GM12878 (cell line): ENCODE measurements around the gene PRSS8. TPM values are rescaled to one million over a fixed set of nuclear protein-coding genes. Genes with fewer than 3 reads are reported as not detected.

Experiments
- ATAC-seq: fragments of 200-7000 bp; cut with Tn5 transposase; 3 replicates; pipeline ENCODE4 v1.9.1; 2020; ENCODE audit warnings: mild to moderate bottlenecking, moderate library complexity
- BruUV-seq: library from RNA; stranded (reverse); fragments of 400-500 nt; replicated peaks from 2 replicates; lab custom pipeline; 2021; lab: Mats Ljungman, UMichigan
- CTCF ChIA-PET: fragments of 300-600 bp; sonication (Branson Sonifier 250); formaldehyde crosslinking; extraction: SDS; loops from one replicate; lab custom pipeline; 2021; ENCODE audit warnings: inconsistent platforms; lab: Yijun Ruan, JAX
- POLR2A ChIA-PET: fragments of 350-600 bp; formaldehyde crosslinking; extraction: SDS; loops from one replicate; lab custom pipeline; 2021; ENCODE audit warnings: inconsistent platforms; lab: Charles Lee
- RAD21 ChIA-PET: fragments of 300-600 bp; sonication (Branson Sonifier 250); formaldehyde crosslinking; loops from one replicate; lab custom pipeline; 2023; ENCODE audit warnings: antibody characterized with exemption; ENCODE audit not compliant: unreplicated experiment; lab: Charles Lee
- SMC1A ChIA-PET: fragments of 300-600 bp; sonication (Branson Sonifier 250); formaldehyde crosslinking; loops from one replicate; lab custom pipeline; 2023; ENCODE audit not compliant: unreplicated experiment, uncharacterized antibody; lab: Charles Lee
- DNase-seq: peaks from one replicate; pipeline ENCODE4 v3.0.0-alpha.2; 2011; ENCODE audit warnings: low read depth, low spot score
- FAIRE-seq: peaks from 3 replicates; lab custom pipeline; 2011; peaks lifted over from hg19 to GRCh38; lab: Jason Lieb, UNC
- H2AFZ ChIP-seq: 2 replicates; pipeline ENCODE4 v1.6.0; 2011; ENCODE audit warnings: low read depth, low read length, control low read depth; ENCODE audit not compliant: control insufficient read depth
- H3K27ac ChIP-seq: 2 replicates; pipeline ENCODE4 v1.5.1; 2011; ENCODE audit warnings: control low read depth; ENCODE audit not compliant: control insufficient read depth, insufficient read depth
- H3K27me3 ChIP-seq, 2 experiments: replicated peaks in 1 of 2; 2 replicates each; pipeline versions ENCODE4 v1.6.0 to v1.6.1; 2011; ENCODE audit warnings: low read length in 1 of 2; ENCODE audit not compliant: control insufficient read depth in 2 of 2, insufficient read depth in 2 of 2
- H3K36me3 ChIP-seq, 2 experiments: 2 replicates each; pipeline ENCODE4 v1.5.1; 2011; ENCODE audit warnings: low read length in 1 of 2; ENCODE audit not compliant: control insufficient read depth in 2 of 2, insufficient read depth in 2 of 2
- H3K4me1 ChIP-seq: 2 replicates; pipeline ENCODE4 v1.6.1; 2011; ENCODE audit warnings: mild to moderate bottlenecking, low read length, moderate library complexity, mixed read lengths; ENCODE audit not compliant: control insufficient read depth, insufficient read depth
- H3K4me2 ChIP-seq: 2 replicates; pipeline ENCODE4 v1.6.0; 2011; ENCODE audit warnings: control low read depth; ENCODE audit not compliant: control insufficient read depth, insufficient read depth
- H3K4me3 ChIP-seq: fragments of 200-600 bp; sonication (generic); 2 replicates; pipeline ENCODE4 v1.5.1; 2016
- H3K79me2 ChIP-seq: 2 replicates; pipeline ENCODE4 v1.6.0; 2011; ENCODE audit warnings: low read length; ENCODE audit not compliant: control insufficient read depth, insufficient read depth
- H3K9ac ChIP-seq: 2 replicates; pipeline ENCODE4 v1.8.0; 2011; ENCODE audit warnings: low read length, control low read depth, mixed read lengths; ENCODE audit not compliant: control insufficient read depth, insufficient read depth
- H3K9me3 ChIP-seq: replicated peaks from 3 replicates; pipeline ENCODE4 v1.5.1; 2011; ENCODE audit warnings: mild to moderate bottlenecking, low read length; ENCODE audit not compliant: control insufficient read depth, insufficient read depth
- H4K20me1 ChIP-seq: 2 replicates; pipeline ENCODE4 v1.6.0; 2011; ENCODE audit not compliant: control insufficient read depth, insufficient read depth
- BRCA1 ChIP-seq: IDR thresholded peaks from 2 replicates; pipeline ENCODE4 v1.6.1; 2011; ENCODE audit warnings: low read depth, low read length, improper control_type of control experiment
- CEBPZ ChIP-seq: fragments of 150-350 bp; IDR thresholded peaks from 2 replicates; pipeline ENCODE4 v1.6.1; 2016; ENCODE audit warnings: low read depth, low read length
- CHD4 ChIP-seq: fragments of 200-600 bp; sonication (generic); IDR thresholded peaks from 2 replicates; pipeline ENCODE4 v1.6.1; 2016; ENCODE audit warnings: mild to moderate bottlenecking
- E4F1 ChIP-seq: fragments of 450-650 bp; IDR thresholded peaks from 2 replicates; pipeline ENCODE4 v1.6.1; 2018; ENCODE audit warnings: borderline replicate concordance, mild to moderate bottlenecking; ENCODE audit not compliant: partially characterized antibody
- ETV6 ChIP-seq, 2 experiments: fragments of 450-650 bp in 1 of 2; IDR thresholded peaks in 1 of 2; conservative IDR thresholded peaks in 1 of 2; 2 replicates each; pipeline ENCODE4 v1.6.1; 2014; ENCODE audit warnings: antibody characterized with exemption in 1 of 2, borderline replicate concordance in 1 of 2, low read depth in 1 of 2, mild to moderate bottlenecking in 1 of 2, moderate library complexity in 1 of 2
- HCFC1 ChIP-seq: fragments of 150-350 bp; IDR thresholded peaks from 2 replicates; pipeline ENCODE4 v1.6.1; 2014; ENCODE audit warnings: low read length
- PKNOX1 ChIP-seq: fragments of 450-650 bp; IDR thresholded peaks from 2 replicates; pipeline ENCODE4 v1.6.1; 2016; ENCODE audit warnings: mild to moderate bottlenecking
- WGBS: methylation state at CpG from one replicate; pipeline ENCODE4 v1.1.6; 2016; ENCODE audit warnings: low lambda C conversion rate; ENCODE audit not compliant: insufficient replicate concordance, insufficient coverage; ENCODE audit errors: missing lambda C conversion rate; 5-methylcytosine and 5-hydroxymethylcytosine counted together
- in situ Hi-C: fragments of 300-500 bp; cut with MboI; formaldehyde crosslinking; loops from 9 replicates; pipeline ENCODE4 v1.14.3; 2018; ENCODE audit warnings: mixed read lengths
- intact Hi-C: fragments of 100-400 bp; cut with micrococcal nuclease; formaldehyde crosslinking; loops from one replicate; pipeline ENCODE4 v1.14.2; 2022; ENCODE audit not compliant: unreplicated experiment
- polyA plus RNA-seq, 11 experiments: library from polyadenylated mRNA; depleted of rRNA in 4 of 11; unstranded in 6 of 11; stranded (reverse) in 5 of 11; fragments of >200 nt; fragmentation: Nextera tagmentation in 4 of 11; fragmentation: Illumina TruSeq in 1 of 11; extraction: Ambion mirVana in 4 of 11; extraction: Trizol in 1 of 11; gene quantifications; 1 replicate in 1 of 11; 2 replicates in 10 of 11; pipeline versions ENCODE4 v1.2.1 to v1.2.3, GENCODE V29; 2011 to 2016; ENCODE audit warnings: inconsistent platforms in 2 of 11, missing spikeins in 2 of 11, low read depth in 1 of 11
- total RNA-seq, 4 experiments: library from RNA; depleted of rRNA in 3 of 4; stranded (reverse); fragments of >200 nt in 3 of 4; fragmentation: Illumina TruSeq in 1 of 4; extraction: Trizol in 1 of 4; gene quantifications; 2 replicates each; pipeline versions ENCODE4 v1.2.1 to v1.2.3, GENCODE V29; 2013 to 2021

PRSS8 gene
- total and polyA plus RNA-seq, 10 of the 15 experiments (the other 5 are each of a cell fraction or from before 2014, with no cell fraction given), result 0.33 to 0.58 TPM; not detected in 8

GRCh38 chr16:31109622-31110021 is 25.9 kb downstream of the PRSS8 start:
- Histone ChIP-seq H3K4me2 (peak overlapping the region; percentile 77; the same call in 1 of the 2 replicates), H3K4me3 (no peak overlapping the region)
- CTCF ChIA-PET, result no interaction called here
- TF ChIP-seq PKNOX1, result no peak
- no peak for TF ChIP-seq HCFC1
- TF ChIP-seq CHD4, result no peak
- TF ChIP-seq, all 136 proteins: peak for 0
- in situ Hi-C loops, result loop anchor here (10.0 kb wide), 1 partner anchor 765 kb away; the partner anchor contains the start of gene ZNF267
- ChIA-PET RAD21 (no interaction called here), SMC1A (no interaction called here), POLR2A (no interaction called here)
- H4K20me1 ChIP-seq, result no peaks in the 10 kb centered on the region
- peaks cover 0 to 4% of the 10 kb centered on the region in 2 experiments; a peak in 3 of 4 replicates for H3K36me3 ChIP-seq
- no peak overlapping the region for H2AFZ ChIP-seq
- 86% methylated on average over 12 of the region's 12 CpGs for WGBS
- intact Hi-C loops, result loop anchor here (5.0 to 10.0 kb wide), 2 partner anchors 33 to 765 kb away; partner anchors contain the start of gene ZNF267
- no peak overlapping the region for H3K9ac ChIP-seq
- H3K27ac ChIP-seq, result no peak overlapping the region
- ATAC-seq (no peak), FAIRE-seq (no peak), DNase-seq (no peak)
- peaks cover 22% of the 10 kb centered on the region for H3K4me1 ChIP-seq
- no peaks in the 10 kb centered on the region for H3K27me3 ChIP-seq
- BruUV-seq, result no TSS peak
- peaks cover 13% of the 10 kb centered on the region for H3K79me2 ChIP-seq
- H3K9me3 ChIP-seq, result no peaks in the 10 kb centered on the region

GRCh38 chr16:31108794-31109558 is 26.6 kb downstream of the PRSS8 start:
- FAIRE-seq (no peak), ATAC-seq (no peak; the same call in 2 of the 3 replicates), DNase-seq (no peak)
- H3K36me3 ChIP-seq, result peaks cover 0 to 4% of the 10 kb centered on the region in 2 experiments; a peak in 3 of 4 replicates
- H3K4me3 ChIP-seq, result peak overlapping the region; percentile 74
- no peaks in the 10 kb centered on the region for H3K27me3 ChIP-seq
- H3K27ac ChIP-seq, result peak overlapping the region; percentile 81
- CTCF ChIA-PET, result no interaction called here
- no peaks in the 10 kb centered on the region for H4K20me1 ChIP-seq
- H3K9ac ChIP-seq, result peak overlapping the region; percentile 91
- peak overlapping the region; percentile 91 for H2AFZ ChIP-seq
- no peaks in the 10 kb centered on the region for H3K9me3 ChIP-seq
- in situ Hi-C loops, result no loop called here
- WGBS, result 59% methylated on average over 56 of the region's 57 CpGs
- peaks cover 22% of the 10 kb centered on the region for H3K4me1 ChIP-seq
- SMC1A ChIA-PET, result no interaction called here
- H3K4me2 ChIP-seq, result peak overlapping the region; percentile 77
- peaks cover 13% of the 10 kb centered on the region for H3K79me2 ChIP-seq
- POLR2A ChIA-PET, result interaction anchor here (2.3 to 3.1 kb wide), 2 partner anchors 9 to 33 kb away, joined by 10 to 13 read pairs; partner anchors contain the start of gene KAT8
- intact Hi-C loops, result loop anchor here (5.0 kb wide), 1 partner anchor 33 kb away; no protein-coding TSS in a partner anchor
- RAD21 ChIA-PET, result interaction anchor here (0.6 to 2.8 kb wide), 2 partner anchors 9 to 225 kb away, joined by 3 to 12 read pairs; partner anchors contain the start of gene KAT8
- BruUV-seq, result TSS peak; percentile 66
- TF ChIP-seq BRCA1 (no peak), E4F1 (no peak), CEBPZ (no peak), ETV6 (conservative IDR thresholded peaks at IDR 0.05 in 1 of 2, IDR thresholded peaks at IDR 0.05 in 1 of 2; ENCODE audit: borderline replicate concordance in 1 of 2, low read depth in 1 of 2) (no peak)
